ENCODE measurements around the gene FANCC.
"Not testable (repeated sequence)": the region's sequence is repeated elsewhere in the genome, so short reads cannot be mapped to it uniquely, and the experiment has no call there.

Gene FANCC

DNA sequence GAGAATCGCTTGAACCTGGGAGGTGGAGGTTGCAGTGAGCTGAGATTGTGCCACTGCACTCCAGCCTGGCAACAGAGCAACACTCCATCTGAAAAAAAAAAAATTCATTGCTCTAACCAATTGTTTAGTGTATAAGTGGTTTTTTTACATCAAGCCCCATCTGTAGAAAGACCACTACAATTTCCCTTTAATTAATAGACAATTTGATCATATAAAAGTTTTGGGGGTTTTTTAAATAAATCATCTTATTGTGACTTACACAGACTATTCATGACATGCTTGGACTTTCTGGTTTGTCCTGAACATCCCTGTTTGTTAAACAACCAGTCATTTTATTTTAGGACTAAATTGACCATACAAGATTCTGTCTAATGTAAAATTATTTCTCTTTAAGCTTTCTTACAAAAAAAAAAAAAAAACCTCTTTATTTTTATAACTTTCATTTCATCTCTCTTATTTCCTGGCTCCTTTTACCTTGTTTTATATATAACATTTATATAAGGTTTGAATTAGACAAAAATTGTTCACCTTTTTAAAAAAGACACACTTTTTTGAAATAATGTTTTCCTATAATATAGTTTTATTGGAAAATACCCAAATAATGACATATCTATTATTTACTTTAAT lies 9.8 kb upstream of the FANCC start:
- DNase-seq = no peak

DNA sequence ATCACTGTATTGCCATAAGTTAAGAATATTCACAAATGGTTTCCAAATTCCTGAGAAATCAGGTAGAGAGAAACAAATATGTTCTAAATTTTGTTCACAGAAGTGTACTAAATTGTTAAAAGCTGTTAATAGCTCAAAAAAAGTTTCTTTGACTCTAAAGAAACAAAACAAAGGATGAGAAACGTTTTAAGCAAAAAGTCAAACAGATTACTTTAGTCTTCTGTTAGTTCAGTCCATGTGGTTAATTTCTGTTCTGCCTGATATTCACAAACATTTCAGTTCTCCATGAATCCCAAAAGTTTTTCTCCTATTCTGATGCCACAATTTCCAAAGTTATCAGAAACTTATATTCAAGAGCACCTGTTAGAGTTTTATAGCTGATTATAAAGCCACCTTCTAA lies 7.7 kb upstream of the FANCC start:
- DNase-seq = no peak

DNA sequence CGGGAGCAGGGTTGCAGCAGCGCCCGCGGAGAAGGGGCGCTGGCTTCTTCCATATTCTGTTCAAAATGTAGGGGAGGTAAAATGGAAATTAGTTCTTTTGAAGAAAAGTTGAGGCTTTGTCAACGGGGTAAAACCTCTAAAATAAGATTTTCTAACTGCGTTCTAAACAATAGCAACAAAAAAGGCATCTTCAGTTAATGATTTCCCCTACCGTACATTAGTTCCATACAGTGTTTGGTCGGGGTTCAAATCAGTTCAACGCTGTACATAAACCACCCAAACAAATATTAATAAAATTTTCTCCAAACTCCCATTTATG lies 343 bp upstream of the FANCC start:
- DNase-seq = no peak

DNA sequence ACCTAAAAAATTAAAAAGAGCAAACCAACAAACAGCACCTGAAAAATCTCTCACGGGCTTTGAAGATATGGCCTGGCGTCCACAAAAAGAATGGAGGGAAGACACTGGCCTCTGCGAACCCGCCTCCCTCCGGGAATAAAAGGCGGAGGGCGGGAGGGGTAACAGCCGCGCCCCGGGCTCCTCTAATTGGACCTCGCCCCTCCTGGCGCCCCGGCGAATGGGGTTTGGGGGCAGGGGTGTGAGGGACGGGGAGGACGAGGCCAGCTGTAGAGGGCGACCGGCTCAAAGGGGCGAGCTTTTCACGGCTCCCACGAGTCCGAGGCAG lies 753 bp downstream of the FANCC start:
- DNase-seq = peak in 1 of 4 experiments; percentile 40

DNA sequence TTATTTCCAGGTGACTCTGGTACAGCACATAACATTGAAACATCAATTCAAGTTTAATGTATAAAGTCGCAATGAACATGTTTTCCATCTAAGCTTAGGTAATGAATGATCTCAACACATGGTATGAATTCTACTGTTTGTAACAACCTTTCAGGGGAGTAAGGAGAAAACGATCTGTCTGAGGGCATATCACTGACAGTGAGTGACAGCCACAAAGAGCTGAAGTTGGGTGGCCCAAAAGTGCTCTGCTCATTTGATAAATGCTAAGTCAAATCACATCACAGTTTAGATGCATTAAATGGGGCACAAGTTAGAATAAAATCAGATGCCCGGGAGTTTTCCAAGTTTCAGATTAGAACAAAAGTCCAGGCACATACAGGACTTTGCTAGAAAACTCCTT lies 1.2 kb downstream of the FANCC start:
- DNase-seq = no peak

DNA sequence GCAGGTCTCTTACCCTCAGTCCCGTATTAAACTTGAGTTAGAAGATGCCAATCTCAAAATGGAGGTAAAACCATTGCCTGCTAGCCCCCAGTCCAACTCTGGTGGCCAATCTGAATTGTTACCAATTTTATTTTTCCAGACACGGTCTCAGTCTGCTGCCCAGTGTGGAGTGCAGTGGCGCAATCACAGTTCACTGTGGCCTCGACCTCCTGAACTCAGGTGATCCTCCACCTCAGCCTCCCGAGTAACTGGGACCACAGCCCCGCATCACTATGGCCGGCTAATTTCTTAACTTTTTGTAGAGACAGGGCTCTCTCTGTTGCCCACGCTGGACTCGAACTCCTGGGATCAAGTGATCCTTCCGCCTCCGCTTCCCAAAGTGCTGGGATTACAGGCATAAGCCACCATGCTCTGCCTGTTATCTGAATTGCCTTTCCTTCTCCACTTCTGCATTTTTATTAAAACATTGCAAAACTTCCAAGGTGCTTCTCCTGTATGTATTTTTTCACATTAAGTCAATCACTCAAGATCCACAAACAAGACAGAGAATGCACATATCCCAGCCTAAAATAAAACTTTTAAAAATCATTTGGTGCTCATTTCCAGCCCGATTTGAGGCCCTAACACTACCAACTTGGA lies 2.3 kb downstream of the FANCC start:
- no peak for DNase-seq

DNA sequence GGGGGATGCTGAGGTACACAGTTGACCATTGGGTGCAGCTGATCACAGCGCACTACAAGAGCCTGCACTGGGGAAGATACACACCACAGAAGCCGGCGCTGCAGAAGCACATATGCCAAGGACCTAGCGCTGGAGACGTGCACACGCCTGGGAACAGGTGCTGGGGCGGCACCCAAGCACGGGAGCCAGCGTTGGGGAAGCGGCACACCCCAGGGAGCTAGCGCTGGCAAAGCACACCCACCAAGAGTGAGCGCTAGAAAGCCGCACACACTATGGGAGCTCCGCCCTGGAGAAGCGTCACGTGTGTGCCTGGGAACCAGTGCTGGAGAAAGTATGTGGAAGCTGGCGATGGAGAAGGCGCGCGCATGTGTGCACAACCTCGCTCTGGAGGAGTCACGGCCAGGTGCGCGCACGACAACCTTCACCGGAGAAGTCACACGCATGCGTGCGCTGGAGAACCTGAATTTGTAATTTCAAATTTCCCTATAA lies 4.5 kb downstream of the FANCC start:
- no peak for DNase-seq

DNA sequence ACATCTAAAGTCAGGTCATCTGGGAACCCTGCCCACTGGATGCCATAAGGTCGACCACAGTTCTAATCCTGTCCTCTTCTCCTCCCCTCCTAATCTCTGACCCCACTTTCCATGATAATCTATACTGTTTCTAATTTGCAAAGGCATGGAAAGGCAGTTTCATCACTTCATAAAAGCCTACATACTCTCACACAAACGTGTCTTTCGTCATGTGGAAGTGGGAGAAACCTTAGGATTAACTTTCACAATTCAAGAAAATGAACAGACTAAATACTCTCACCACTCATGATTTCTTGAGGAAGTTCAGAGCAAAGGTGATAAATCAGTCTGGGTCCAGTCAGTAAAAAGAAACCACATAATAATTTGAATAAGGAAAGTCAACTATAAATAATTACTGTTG lies 5.5 kb downstream of the FANCC start:
- no peak for DNase-seq

DNA sequence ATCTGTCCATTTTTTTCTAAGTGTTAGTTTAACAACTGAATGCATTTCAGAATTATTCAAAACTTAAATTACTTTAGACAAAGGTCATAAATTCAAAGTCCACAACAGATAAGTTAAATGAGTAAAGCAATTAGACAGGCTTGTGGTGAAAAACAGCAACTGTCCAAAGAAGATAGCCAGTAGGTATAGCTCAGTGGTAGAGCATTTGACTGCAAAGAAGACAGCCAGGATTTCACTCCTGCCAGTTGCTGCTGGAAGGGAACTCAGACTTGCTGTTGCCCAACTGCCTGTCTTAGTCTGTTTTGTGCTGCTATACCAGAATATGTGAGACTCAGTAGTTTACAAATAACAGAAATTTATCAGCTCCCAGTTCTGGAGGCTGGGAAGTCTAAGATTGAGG lies 10.0 kb downstream of the FANCC start:
- DNase-seq = no peak

DNA sequence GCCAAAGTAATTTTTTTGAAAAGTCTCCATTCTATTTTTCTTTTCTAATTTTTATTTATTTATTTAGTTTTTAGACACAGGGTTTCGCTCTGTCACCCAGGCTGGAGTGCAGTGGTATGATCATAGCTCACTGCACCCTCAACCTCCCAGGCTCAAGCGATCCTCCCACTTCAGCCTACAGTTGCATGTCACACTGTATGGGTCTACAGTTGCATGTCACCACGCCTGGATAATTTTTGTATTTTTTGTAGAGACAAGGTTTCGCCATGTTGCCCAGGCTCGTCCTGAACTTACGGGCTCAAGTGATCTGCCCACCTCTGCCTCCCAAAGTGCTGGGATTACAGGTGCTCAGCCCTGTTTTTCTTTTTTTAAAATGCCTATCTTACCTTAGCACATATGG lies 10.7 kb downstream of the FANCC start:
- no peak for DNase-seq

DNA sequence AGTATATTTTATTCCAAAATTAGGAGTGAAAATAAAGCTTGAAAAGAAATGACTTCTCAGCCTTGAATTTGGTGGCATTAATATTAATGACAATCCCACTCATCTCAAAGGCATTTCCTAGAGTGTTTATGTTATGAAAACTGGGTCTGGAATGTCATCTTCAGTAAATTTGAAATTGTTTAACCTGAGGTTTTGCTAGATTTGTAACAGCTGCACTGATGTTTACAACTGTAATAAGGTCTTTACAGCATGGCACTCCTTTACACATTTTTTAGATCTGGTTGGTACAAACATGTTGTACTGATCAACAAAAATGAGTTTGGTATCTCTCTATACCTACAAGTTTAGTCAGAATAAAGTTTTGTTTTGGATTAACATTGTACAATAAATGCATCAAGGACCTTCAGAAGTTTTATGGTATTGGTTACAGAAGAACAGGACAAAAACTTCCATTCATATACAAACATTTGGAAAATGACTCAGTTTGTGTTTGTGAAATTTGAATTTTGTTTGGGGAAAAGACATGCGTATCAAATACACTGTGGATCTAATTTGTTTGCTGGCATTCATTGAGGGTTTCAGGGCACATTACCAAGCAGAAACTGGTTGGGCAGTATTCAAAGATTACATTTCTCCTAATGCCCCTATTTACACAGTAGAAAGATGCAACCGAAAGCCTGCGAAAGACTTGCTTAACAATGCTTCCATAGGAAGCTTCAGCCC lies 11.6 kb downstream of the FANCC start:
- DNase-seq = no peak

DNA sequence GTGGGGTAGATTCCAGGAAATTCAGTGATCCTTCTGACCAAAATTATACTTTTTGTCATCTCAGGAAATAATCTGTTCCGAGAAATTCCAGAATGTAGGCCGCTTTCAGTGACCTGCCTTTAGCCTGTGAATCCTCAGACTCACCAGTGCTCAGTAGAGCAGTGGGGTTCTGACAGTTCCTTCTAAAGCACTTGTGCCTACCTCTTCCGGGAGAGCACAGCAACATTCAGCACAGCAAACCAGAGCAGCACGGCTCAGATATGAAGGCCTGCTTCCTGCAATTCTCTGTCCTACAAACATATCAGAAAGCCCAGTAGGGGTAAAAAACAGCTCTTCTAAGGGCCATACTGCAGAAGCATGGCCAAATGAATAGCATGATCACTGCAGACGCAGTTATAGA lies 15.0 kb downstream of the FANCC start:
- peak in 1 of 4 experiments; percentile 1 for DNase-seq

DNA sequence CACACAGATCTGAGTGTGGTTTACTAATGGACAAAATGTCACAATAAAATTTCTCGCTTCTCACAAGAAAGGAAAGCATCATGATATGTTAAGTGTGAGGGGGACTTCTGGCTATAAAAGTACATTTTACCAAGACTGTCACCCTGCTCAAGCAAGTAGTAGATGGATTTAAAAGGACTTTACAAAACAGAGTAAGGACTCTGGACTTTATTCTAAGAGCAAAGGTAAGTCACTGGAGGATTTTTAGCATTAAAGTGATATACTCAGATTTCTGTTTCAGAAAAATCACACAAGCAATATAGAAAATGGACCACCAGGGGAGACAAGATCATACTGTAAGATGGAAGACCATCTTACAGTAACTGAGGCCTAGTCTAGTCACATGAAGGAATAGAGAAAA lies 19.7 kb downstream of the FANCC start:
- DNase-seq = no peak

DNA sequence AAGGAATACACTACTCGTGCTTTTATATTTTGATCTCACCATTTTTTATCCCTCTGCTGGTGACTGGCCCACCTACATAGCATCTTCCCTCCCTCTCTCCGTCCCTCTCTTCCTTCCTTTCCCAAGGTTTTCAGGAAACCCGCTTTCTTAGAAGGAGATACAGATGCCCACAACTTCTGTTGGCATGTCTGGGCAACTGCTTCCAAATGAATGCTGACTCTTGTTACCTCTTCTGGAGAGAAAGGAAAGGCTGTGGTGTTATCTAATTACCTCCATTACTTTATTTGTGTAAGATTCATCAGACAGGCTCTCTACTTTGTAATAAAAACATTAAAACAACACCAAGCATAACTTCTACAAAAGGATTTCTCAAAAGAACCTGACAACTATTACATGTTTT lies 20.2 kb downstream of the FANCC start:
- DNase-seq = no peak

DNA sequence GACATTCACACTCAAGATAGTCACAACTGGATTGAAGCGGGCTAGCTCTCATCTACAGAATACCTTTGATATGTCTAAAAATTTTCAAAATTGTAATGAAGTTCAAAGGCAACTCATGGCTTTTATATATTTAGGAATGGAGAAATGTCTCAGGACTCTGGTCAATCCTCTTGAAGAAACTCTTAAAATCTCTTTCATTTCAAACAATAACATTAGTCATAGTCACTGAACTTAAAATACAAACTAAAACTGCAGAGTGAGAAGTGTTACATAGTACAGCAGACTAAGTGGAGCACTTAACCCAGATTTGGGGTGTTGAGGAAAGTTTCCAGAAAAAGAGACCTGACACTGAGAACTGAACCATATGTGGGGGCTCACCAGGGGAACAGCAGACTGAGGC lies 20.7 kb downstream of the FANCC start:
- DNase-seq = no peak

DNA sequence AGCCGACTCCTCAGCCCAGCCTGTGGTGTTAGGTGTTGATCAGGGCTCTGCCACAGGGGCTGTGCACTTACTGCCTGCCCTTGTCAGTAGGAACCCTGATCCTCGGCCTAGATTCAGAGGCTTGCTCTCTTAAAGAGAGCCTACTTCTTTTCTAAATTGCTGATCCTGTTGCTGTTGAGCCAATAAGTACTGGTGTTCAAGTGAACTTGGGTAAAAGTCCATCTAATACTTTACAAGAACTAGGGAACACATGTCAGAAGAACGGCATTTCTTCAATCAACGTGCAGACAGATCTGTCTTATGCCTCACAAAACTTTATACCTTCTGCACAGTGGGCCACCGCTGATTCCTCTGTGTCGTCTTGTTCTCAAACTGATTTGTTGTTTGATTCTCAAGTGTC lies 24.2 kb downstream of the FANCC start:
- DNase-seq = not testable (repeated sequence)

DNA sequence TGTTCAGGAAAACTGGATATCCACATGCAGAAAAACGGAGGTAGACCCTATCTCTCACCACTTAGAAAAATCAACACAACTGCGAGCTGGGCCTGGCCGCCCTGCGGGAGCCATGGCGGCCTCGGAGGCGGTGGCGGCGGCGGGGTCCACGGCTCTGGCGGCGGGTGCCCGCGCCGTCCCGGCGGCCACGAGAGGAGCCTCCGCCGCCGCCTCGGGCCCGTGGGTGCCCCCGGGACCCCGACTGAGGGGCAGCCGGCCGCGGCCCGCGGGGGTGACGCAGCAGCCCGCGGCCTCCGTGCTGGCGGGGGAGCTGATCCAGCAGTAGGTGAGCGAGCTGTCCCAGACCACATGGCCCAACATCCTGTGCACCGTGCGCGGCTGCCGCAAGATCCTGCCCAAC lies 25.3 kb downstream of the FANCC start:
- DNase-seq = no peak

DNA sequence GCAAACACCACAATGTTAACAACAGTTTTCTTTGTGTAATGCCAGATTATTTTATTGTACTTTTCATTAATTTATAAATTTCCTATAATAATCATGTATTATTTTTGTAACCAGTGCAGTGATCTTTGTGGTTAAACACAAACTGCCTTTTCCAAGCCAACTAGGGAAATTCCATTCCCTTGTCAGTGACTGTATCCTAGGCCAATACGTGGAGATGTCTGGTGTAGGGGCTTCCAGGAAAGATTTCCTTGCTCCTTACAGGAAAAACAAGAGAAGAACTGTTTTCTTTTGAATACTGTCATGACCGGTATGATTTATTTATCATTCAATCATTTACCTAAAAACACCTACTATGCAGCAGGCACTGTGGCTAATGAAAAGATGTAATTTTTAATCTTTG lies 31.4 kb downstream of the FANCC start:
- no peak for DNase-seq

DNA sequence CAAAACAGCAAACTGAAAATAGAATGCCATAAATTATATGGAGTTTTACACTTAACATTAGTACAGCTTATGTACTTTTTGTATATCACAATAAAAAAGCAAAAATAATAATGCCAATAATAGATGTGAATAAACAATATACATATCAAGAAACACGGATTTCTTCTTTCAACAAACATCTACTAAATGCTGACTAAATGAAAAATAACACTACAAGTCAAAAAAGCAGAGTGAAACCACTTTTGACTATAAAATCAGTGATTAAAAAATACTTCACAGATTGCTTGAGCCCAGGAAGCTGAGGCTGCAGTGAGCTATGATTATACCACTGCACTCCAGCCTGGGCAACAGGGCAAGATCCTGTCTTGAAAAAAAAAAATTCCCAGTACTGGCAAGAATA lies 32.2 kb downstream of the FANCC start:
- DNase-seq = no peak

DNA sequence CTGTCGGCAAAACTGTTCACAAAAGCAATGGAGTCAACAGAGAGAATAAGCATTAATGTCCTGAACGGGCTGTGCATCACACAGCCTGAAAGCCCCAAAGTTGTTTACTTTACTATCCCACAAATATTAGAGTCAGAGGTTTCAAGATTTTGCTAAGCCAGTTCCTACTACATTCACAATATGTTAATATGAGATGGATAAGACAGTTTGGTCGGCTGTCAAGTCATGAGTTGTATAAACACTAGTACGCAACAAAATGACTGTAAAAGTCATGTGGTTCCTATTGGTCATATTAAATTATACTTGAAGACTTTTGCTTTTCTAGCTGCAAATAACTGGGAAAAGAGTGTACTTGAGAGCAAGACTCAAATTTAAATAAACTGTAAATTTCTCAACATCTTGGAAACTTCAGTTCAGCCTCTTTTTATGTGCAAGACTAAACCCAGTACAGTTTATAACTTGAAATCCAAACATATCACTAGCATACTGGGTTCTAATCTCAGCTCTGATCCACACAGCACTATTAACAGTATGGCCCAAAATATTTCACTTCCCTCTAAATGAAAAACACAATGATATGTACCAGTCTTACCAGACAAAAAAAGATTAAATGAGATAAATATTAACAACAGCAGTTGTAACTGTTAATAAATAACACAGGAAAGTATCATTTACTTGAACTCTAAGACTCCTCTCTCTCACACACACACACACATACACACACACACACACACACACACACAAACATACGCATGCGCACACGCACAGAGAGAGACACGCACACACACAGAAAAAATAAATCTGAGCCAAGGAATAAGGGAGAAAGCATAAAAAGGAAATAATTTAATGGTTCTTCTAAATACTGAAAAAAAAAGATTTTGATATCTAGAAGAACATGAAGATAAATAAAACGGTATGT lies 33.1 kb downstream of the FANCC start:
- DNase-seq = no peak

DNA sequence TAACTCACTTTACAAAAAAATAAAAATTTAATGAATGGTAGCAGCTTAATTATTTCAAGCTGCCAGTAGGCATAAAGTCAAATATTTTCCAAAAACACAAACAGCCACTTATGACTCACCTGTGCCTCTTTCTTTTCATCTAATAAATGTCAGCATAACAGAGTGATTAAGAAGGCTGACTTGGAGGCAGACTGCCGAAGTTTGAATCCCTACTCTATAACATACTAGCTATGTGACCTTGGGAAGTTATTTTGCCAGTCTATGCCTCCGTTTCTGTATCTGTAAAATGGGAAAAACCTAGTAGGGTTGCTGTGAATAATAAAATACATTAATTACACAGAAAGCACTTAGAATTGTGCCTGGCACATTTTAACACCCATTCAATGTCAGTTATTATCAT lies 33.8 kb downstream of the FANCC start:
- no peak for DNase-seq

DNA sequence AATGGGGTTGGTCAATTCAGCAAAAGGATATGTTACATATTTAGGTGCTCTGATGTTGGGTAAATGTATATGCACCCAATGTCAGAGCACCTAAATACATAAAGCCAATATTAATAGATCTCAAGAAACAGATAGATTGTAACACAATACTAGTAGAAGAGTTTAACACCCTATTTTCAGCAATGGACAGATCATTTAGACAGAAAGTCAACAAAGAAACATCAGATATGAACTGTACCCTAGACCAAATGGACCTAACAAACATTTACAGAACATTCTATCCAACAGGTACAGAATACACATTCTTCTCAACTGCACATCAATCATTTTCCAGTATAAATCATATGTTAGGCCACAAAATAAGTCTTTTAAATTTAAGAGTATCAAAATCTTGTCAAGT lies 35.2 kb downstream of the FANCC start:
- DNase-seq = no peak

DNA sequence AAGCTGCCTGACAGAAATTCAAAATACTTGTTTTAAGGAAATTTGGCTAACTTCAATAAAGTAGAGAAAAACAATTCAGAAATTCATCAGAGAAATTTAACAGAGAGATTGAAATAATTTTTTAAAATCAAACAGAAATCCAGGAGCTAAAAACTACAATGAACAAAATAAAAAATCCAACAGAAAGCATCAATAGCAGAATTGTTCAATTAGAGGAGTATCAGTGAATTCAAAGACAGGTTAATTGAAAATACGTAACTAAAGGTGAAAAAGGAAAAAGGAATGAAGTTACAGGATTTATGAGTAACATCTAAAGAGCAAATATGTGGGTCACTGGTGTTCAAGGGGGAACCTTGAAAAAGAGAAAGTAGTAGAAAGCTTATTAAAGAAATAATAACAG lies 36.8 kb downstream of the FANCC start:
- DNase-seq = no peak

DNA sequence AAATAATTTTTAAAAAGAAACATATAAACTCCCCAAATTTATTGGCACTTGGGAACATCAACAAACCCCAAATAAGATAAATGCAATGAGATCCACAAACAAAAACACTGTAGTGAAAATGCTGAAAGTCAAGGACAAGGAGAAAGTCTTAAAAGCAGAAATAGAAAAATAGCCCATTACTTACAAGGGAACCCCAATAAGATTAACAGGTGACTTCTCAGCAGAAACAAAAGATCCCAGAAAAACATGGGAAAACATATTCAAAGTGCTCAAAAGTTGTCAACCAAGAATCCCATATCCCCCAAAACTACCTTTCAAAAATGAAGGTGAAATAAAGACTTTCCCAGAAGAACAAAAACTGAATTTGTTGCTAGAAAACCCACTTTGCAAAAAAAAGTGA lies 40.0 kb downstream of the FANCC start:
- DNase-seq = no peak

Measured in activated naive CD4-positive, alpha-beta T cell (primary cell).